IMR-90 (cell line): Measurements from ENCODE around the gene NHLRC2. TPM values are rescaled to one million over a fixed set of nuclear protein-coding genes. Genes with fewer than 3 reads are reported as not detected.

ENCODE experiments used
- ATAC-seq: fragments of 200-7000 bp; cut with Tn5 transposase; 2 replicates; pipeline ENCODE4 v1.9.1; 2020; ENCODE audit warnings: low read depth, mild to moderate bottlenecking, moderate library complexity
- BruUV-seq: library from RNA; stranded (reverse); fragments of 400-500 nt; replicated peaks from 2 replicates; lab custom pipeline; 2021; lab: Mats Ljungman, UMichigan
- CTCF ChIA-PET: fragments of 300-600 bp; formaldehyde crosslinking; extraction: SDS; loops from one replicate; lab custom pipeline; 2021; ENCODE audit warnings: antibody characterized with exemption; lab: Yijun Ruan, JAX
- POLR2A ChIA-PET: fragments of 300-600 bp; sonication (Branson Sonifier 250); formaldehyde crosslinking; loops from one replicate; lab custom pipeline; 2022; ENCODE audit warnings: antibody characterized with exemption; ENCODE audit not compliant: unreplicated experiment; lab: Charles Lee
- DNase-seq: peaks from one replicate; pipeline ENCODE4 v3.0.0; 2013
- H2AFZ ChIP-seq: replicated peaks from 2 replicates; pipeline ENCODE3; 2013; ENCODE audit warnings: low read length, mild to moderate bottlenecking; ENCODE audit not compliant: poor library complexity
- H2AK5ac ChIP-seq: 2 replicates; pipeline ENCODE4 v1.6.1; 2013; ENCODE audit warnings: low read depth, low read length, inconsistent platforms
- H2AK9ac ChIP-seq: replicated peaks from 2 replicates; pipeline ENCODE3; 2013; ENCODE audit warnings: mild to moderate bottlenecking, low read depth, low read length, moderate library complexity; ENCODE audit not compliant: poor library complexity
- H2BK120ac ChIP-seq: 2 replicates; pipeline ENCODE4 v1.6.1; 2013; ENCODE audit warnings: low read depth, low read length, inconsistent platforms
- H2BK15ac ChIP-seq: 3 replicates; pipeline ENCODE4 v1.6.1; 2013; ENCODE audit warnings: low read depth, low read length, inconsistent platforms
- H2BK20ac ChIP-seq: 2 replicates; pipeline ENCODE4 v1.6.1; 2013; ENCODE audit warnings: low read depth, mild to moderate bottlenecking, inconsistent platforms, low read length, moderate library complexity
- H2BK5ac ChIP-seq: 2 replicates; pipeline ENCODE4 v1.6.1; 2013; ENCODE audit warnings: mild to moderate bottlenecking, low read depth, low read length, inconsistent platforms; ENCODE audit not compliant: poor library complexity, severe bottlenecking
- H3K14ac ChIP-seq: replicated peaks from 2 replicates; pipeline ENCODE4 v1.6.1; 2013; ENCODE audit warnings: low read depth, low read length, inconsistent platforms
- H3K18ac ChIP-seq: 2 replicates; pipeline ENCODE4 v1.6.1; 2013; ENCODE audit warnings: low read depth, low read length, control low read depth
- H3K23ac ChIP-seq: 2 replicates; pipeline ENCODE4 v1.6.1; 2013; ENCODE audit warnings: low read depth, low read length, inconsistent platforms
- H3K27ac ChIP-seq: 2 replicates; pipeline ENCODE4 v1.5.1; 2013; ENCODE audit warnings: mild to moderate bottlenecking, control low read depth, low read length; ENCODE audit not compliant: insufficient read depth
- H3K27me3 ChIP-seq: 2 replicates; pipeline ENCODE4 v1.6.1; 2013; ENCODE audit warnings: low read length; ENCODE audit not compliant: control insufficient read depth, insufficient read depth
- H3K36me3 ChIP-seq: 2 replicates; pipeline ENCODE4 v1.6.1; 2013; ENCODE audit warnings: low read length, mixed read lengths; ENCODE audit not compliant: control insufficient read depth, insufficient read depth
- H3K4ac ChIP-seq: 2 replicates; pipeline ENCODE4 v1.6.1; 2013; ENCODE audit warnings: low read depth, low read length, inconsistent platforms
- H3K4me1 ChIP-seq: 2 replicates; pipeline ENCODE4 v1.6.1; 2013; ENCODE audit warnings: low read length, mixed read lengths; ENCODE audit not compliant: control insufficient read depth, insufficient read depth
- H3K4me2 ChIP-seq: 2 replicates; pipeline ENCODE4 v1.6.1; 2013; ENCODE audit warnings: low read depth, mild to moderate bottlenecking, control low read depth, low read length, moderate library complexity
- H3K4me3 ChIP-seq: 2 replicates; pipeline ENCODE4 v1.5.1; 2013; ENCODE audit warnings: low read depth, mild to moderate bottlenecking, control low read depth, low read length, moderate library complexity; ENCODE audit not compliant: insufficient read depth
- H3K56ac ChIP-seq: 2 replicates; pipeline ENCODE4 v1.6.1; 2013; ENCODE audit warnings: low read length, inconsistent platforms; ENCODE audit not compliant: insufficient read depth; ENCODE audit errors: extremely low read depth
- H3K79me1 ChIP-seq, 2 experiments: 2 replicates each; pipeline ENCODE4 v1.6.1; 2013; ENCODE audit warnings: low read length in 2 of 2, inconsistent platforms in 1 of 2, low read depth in 1 of 2
- H3K9ac ChIP-seq: 2 replicates; pipeline ENCODE4 v1.6.1; 2013; ENCODE audit warnings: low read depth, low read length, control low read depth
- H3K9me1 ChIP-seq: 2 replicates; pipeline ENCODE4 v1.6.1; 2013; ENCODE audit warnings: low read length, inconsistent platforms; ENCODE audit not compliant: insufficient read depth
- H3K9me3 ChIP-seq: 2 replicates; pipeline ENCODE4 v1.6.1; 2013; ENCODE audit warnings: low read length; ENCODE audit not compliant: control insufficient read depth, insufficient read depth
- H4K20me1 ChIP-seq: 2 replicates; pipeline ENCODE4 v1.6.1; 2013; ENCODE audit warnings: low read length, inconsistent platforms; ENCODE audit not compliant: insufficient read depth
- H4K5ac ChIP-seq: 2 replicates; pipeline ENCODE4 v1.6.1; 2013; ENCODE audit warnings: mild to moderate bottlenecking, low read depth, low read length, control low read depth
- H4K8ac ChIP-seq, 2 experiments: 2 replicates each; pipeline ENCODE4 v1.6.1; 2013; ENCODE audit warnings: low read depth in 2 of 2, low read length in 2 of 2, control low read depth in 1 of 2, inconsistent platforms in 1 of 2
- H4K91ac ChIP-seq: 2 replicates; pipeline ENCODE4 v1.6.1; 2013; ENCODE audit warnings: low read depth, low read length, inconsistent platforms; ENCODE audit not compliant: insufficient read depth
- BHLHE40 ChIP-seq: fragments of 150-350 bp; IDR thresholded peaks from 2 replicates; pipeline ENCODE4 v1.6.1; 2016; ENCODE audit warnings: mild to moderate bottlenecking, low read depth, low read length
- CEBPB ChIP-seq: IDR thresholded peaks from 2 replicates; pipeline ENCODE4 v1.6.1; 2012; ENCODE audit warnings: low read depth, low read length, improper control_type of control experiment
- CHD1 ChIP-seq: IDR thresholded peaks from 2 replicates; pipeline ENCODE4 v1.6.1; 2012; ENCODE audit warnings: low read depth, low read length, improper control_type of control experiment
- CTCF ChIP-seq: conservative IDR thresholded peaks from 2 replicates; pipeline ENCODE4 v1.5.1; 2012; ENCODE audit warnings: mild to moderate bottlenecking, low read depth, low read length, improper control_type of control experiment
- FOS ChIP-seq: fragments of 150-350 bp; IDR thresholded peaks from 2 replicates; pipeline ENCODE4 v1.6.1; 2016; ENCODE audit warnings: low read depth, low read length
- MAFK ChIP-seq: IDR thresholded peaks from 2 replicates; pipeline ENCODE4 v1.6.1; 2012; ENCODE audit warnings: low read depth, low read length, improper control_type of control experiment
- MAZ ChIP-seq: IDR thresholded peaks from 2 replicates; pipeline ENCODE4 v1.6.1; 2012; ENCODE audit warnings: low read depth, mild to moderate bottlenecking, low read length, improper control_type of control experiment, moderate library complexity, borderline replicate concordance
- MXI1 ChIP-seq: IDR thresholded peaks from 2 replicates; pipeline ENCODE4 v1.6.1; 2012; ENCODE audit warnings: low read depth, mild to moderate bottlenecking, low read length, moderate library complexity, borderline replicate concordance
- NFE2L2 ChIP-seq: fragments of 150-350 bp; IDR thresholded peaks from 2 replicates; pipeline ENCODE4 v1.6.1; 2016; ENCODE audit warnings: low read depth, mild to moderate bottlenecking, low read length
- POLR2A ChIP-seq: IDR thresholded peaks from 2 replicates; pipeline ENCODE4 v1.6.1; 2012; ENCODE audit warnings: mild to moderate bottlenecking, low read depth, low read length
- RAD21 ChIP-seq: IDR thresholded peaks from 2 replicates; pipeline ENCODE4 v1.6.1; 2012; ENCODE audit warnings: low read length, improper control_type of control experiment
- RCOR1 ChIP-seq: IDR thresholded peaks from 2 replicates; pipeline ENCODE4 v1.6.1; 2012; ENCODE audit warnings: mild to moderate bottlenecking, low read length, improper control_type of control experiment; ENCODE audit not compliant: insufficient replicate concordance
- RFX5 ChIP-seq: IDR thresholded peaks from 2 replicates; pipeline ENCODE4 v1.8.0; 2012; ENCODE audit warnings: low read depth, mild to moderate bottlenecking, low read length, moderate library complexity
- SMC3 ChIP-seq: fragments of 150-350 bp; IDR thresholded peaks from 2 replicates; pipeline ENCODE4 v1.6.1; 2016; ENCODE audit warnings: low read depth, mild to moderate bottlenecking, antibody characterized with exemption, low read length, moderate library complexity
- USF2 ChIP-seq: fragments of 150-350 bp; IDR thresholded peaks from 2 replicates; pipeline ENCODE4 v1.6.1; 2017; ENCODE audit warnings: mild to moderate bottlenecking, antibody characterized with exemption, low read length, low read depth
- WGBS, 2 experiments: methylation state at CpG; one replicate each; pipeline versions ENCODE4 v1.1.5 to v1.1.7; 2013; ENCODE audit warnings: missing lambda C conversion rate in 2 of 2; ENCODE audit not compliant: insufficient read length in 1 of 2; ENCODE audit errors: extremely low coverage in 2 of 2; 5-methylcytosine and 5-hydroxymethylcytosine counted together
- dilution Hi-C: fragments of 300-500 bp; cut with HindIII; formaldehyde crosslinking; loops from one replicate; pipeline ENCODE4 v1.14.3; 2018; ENCODE audit warnings: low sequenced_read_pairs; ENCODE audit not compliant: unreplicated experiment
- in situ Hi-C: fragments of 300-500 bp; cut with MboI; formaldehyde crosslinking; loops from 3 replicates; pipeline ENCODE4 v1.14.3; 2019; ENCODE audit warnings: low sequenced_read_pairs, inconsistent platforms, mixed read lengths
- intact Hi-C: fragments of 100-400 bp; cut with micrococcal nuclease; formaldehyde crosslinking; loops from 2 replicates; pipeline ENCODE4 v1.10.0; 2022
- polyA plus RNA-seq, 3 experiments: library from polyadenylated mRNA; depleted of rRNA; stranded (reverse); fragments of >200 nt; gene quantifications; 2 replicates each; pipeline ENCODE4 v1.2.3, GENCODE V29; 2012; ENCODE audit warnings: low replicate concordance in 1 of 3
- total RNA-seq: library from RNA; depleted of rRNA; stranded (reverse); fragments of >200 nt; gene quantifications from 2 replicates; pipeline ENCODE4 v1.2.3, GENCODE V29; 2012
- TF ChIP-seq, protein P1 (sequence below): fragments of 150-350 bp; IDR thresholded peaks from 2 replicates; pipeline ENCODE4 v1.6.1; 2016; ENCODE audit warnings: low read depth, mild to moderate bottlenecking, low read length, moderate library complexity, borderline replicate concordance

The NHLRC2 gene
- total and polyA plus RNA-seq, 2 of the 4 experiments (the other 2 are of a cell fraction): 3.0 to 11.8 TPM

DNA sequence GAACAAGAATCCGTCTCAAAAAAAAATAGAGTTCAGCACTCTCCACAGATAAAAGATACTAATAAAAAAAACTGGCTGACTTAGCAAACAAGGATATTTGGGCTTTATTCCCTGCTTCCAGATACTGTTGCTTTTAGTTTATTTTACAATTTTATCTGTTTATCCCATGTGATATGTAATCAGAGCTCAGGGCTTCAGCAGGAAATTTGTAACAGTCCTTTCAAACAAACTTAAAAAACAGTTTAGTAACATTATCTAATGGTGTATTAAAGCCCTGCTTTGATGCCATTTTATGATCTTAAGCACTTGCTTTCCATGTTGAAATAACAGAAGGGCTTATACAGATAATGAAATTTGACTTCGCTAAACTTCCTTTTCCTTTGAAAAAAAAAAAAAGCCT is 28.7 kb upstream of the NHLRC2 start:
- no peak overlapping the region for H3K27ac ChIP-seq
- H3K18ac ChIP-seq: no peak overlapping the region
- no peaks in the 10 kb centered on the region; the same call in 1 of the 2 replicates for H3K4me1 ChIP-seq
- ATAC-seq: peak; percentile 81
- H3K4me3 ChIP-seq: no peak overlapping the region
- ChIA-PET POLR2A (no interaction called here), CTCF (no interaction called here)
- no peak overlapping the region for H4K8ac ChIP-seq
- no peaks in the 10 kb centered on the region; the same call in none of the 2 replicates for H3K27me3 ChIP-seq
- no peak overlapping the region for H2BK120ac ChIP-seq
- no peak overlapping the region for H3K14ac ChIP-seq
- WGBS, 2 experiments: no CpG with 5 or more reads among the region's 2 CpGs
- in situ Hi-C loops (no loop called here), dilution Hi-C loops (no loop called here), intact Hi-C loops (no loop called here)
- TF ChIP-seq RAD21: no peak
- no peak for TF ChIP-seq FOS
- no peak for TF ChIP-seq CTCF
- TF ChIP-seq RCOR1: no peak
- TF ChIP-seq MXI1: no peak
- TF ChIP-seq SMC3: no peak
- no peak for TF ChIP-seq POLR2A
- no peak for TF ChIP-seq MAFK
- TF ChIP-seq CHD1: no peak
- no peak for TF ChIP-seq USF2
- no peak for TF ChIP-seq RFX5
- TF ChIP-seq BHLHE40: no peak
- no peak for TF ChIP-seq MAZ
- TF ChIP-seq, protein P1, sequence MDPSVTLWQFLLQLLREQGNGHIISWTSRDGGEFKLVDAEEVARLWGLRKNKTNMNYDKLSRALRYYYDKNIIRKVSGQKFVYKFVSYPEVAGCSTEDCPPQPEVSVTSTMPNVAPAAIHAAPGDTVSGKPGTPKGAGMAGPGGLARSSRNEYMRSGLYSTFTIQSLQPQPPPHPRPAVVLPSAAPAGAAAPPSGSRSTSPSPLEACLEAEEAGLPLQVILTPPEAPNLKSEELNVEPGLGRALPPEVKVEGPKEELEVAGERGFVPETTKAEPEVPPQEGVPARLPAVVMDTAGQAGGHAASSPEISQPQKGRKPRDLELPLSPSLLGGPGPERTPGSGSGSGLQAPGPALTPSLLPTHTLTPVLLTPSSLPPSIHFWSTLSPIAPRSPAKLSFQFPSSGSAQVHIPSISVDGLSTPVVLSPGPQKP: no peak
- no peak for TF ChIP-seq CEBPB
- no peak for TF ChIP-seq NFE2L2
- H4K91ac ChIP-seq: no peak overlapping the region
- no peaks in the 10 kb centered on the region for H3K9me1 ChIP-seq
- DNase-seq: peak; percentile 33
- H2BK5ac ChIP-seq: no peak overlapping the region
- no peaks in the 10 kb centered on the region for H3K36me3 ChIP-seq
- no peak overlapping the region for H3K4ac ChIP-seq
- H3K79me1 ChIP-seq: no peaks in the 10 kb centered on the region
- H3K4me2 ChIP-seq: no peak overlapping the region; the same call in 1 of the 2 replicates
- H2AK5ac ChIP-seq: no peak overlapping the region
- no peak overlapping the region for H3K56ac ChIP-seq
- no peaks in the 10 kb centered on the region; the same call in 1 of the 2 replicates for H3K9me3 ChIP-seq
- H4K5ac ChIP-seq: no peak overlapping the region
- no TSS peak for BruUV-seq
- no peak overlapping the region for H3K23ac ChIP-seq
- H2BK20ac ChIP-seq: no peak overlapping the region
- H2AFZ ChIP-seq: no peak overlapping the region
- no peak overlapping the region for H2BK15ac ChIP-seq
- H3K9ac ChIP-seq: no peak overlapping the region
- no peak overlapping the region for H2AK9ac ChIP-seq
- no peaks in the 10 kb centered on the region for H4K20me1 ChIP-seq
